HepG2 (cell line): ENCODE data around the gene MRPL2. TPM values are rescaled to one million over a fixed set of nuclear protein-coding genes. Genes with fewer than 3 reads are reported as not detected.

Source experiments
- ATF4 ChIP-seq, 2 experiments: fragments of 450-650 bp in 1 of 2; sonication (generic) in 1 of 2; formaldehyde crosslinking; IDR thresholded peaks; 2 replicates each; pipeline versions ENCODE4 v1.5.0 to v1.8.0; 2020 to 2022; ENCODE audit warnings: mild to moderate bottlenecking in 1 of 2, missing genetic modification reagents in 1 of 2
- BCLAF1 ChIP-seq: fragments of 450-650 bp; IDR thresholded peaks from 2 replicates; pipeline ENCODE4 v1.6.1; 2017; ENCODE audit warnings: mild to moderate bottlenecking
- CC2D1A ChIP-seq: sonication (generic); formaldehyde crosslinking; IDR thresholded peaks from 2 replicates; pipeline ENCODE4 v1.8.1; 2023; ENCODE audit warnings: mild to moderate bottlenecking, missing genetic modification reagents
- CENPBD1 ChIP-seq: sonication (generic); formaldehyde crosslinking; IDR thresholded peaks from 2 replicates; pipeline ENCODE4 v1.8.0; 2022; ENCODE audit warnings: missing genetic modification reagents, low read depth, mild to moderate bottlenecking, borderline replicate concordance
- DMAP1 ChIP-seq: IDR thresholded peaks from 2 replicates; pipeline ENCODE4 v1.6.1; 2016
- DPF2 ChIP-seq: sonication (generic); formaldehyde crosslinking; IDR thresholded peaks from 2 replicates; pipeline ENCODE4 v1.4.0; 2020; ENCODE audit warnings: mild to moderate bottlenecking, low read depth, missing genetic modification reagents, borderline replicate concordance
- ELK4 ChIP-seq: sonication (generic); formaldehyde crosslinking; IDR thresholded peaks from 2 replicates; pipeline ENCODE4 v1.9.0; 2021; ENCODE audit warnings: missing genetic modification reagents, borderline replicate concordance
- KLF13 ChIP-seq: sonication (generic); formaldehyde crosslinking; IDR thresholded peaks from 2 replicates; pipeline ENCODE4 v1.4.0; 2020; ENCODE audit warnings: mild to moderate bottlenecking, missing genetic modification reagents
- KMT2A ChIP-seq: sonication (generic); formaldehyde crosslinking; IDR thresholded peaks from 2 replicates; pipeline ENCODE4 v1.4.0; 2020; ENCODE audit warnings: missing genetic modification reagents
- MEIS1 ChIP-seq: sonication (generic); formaldehyde crosslinking; IDR thresholded peaks from 2 replicates; pipeline ENCODE4 v1.9.0; 2021; ENCODE audit warnings: mild to moderate bottlenecking, missing genetic modification reagents, moderate library complexity, borderline replicate concordance
- PAWR ChIP-seq: sonication (generic); formaldehyde crosslinking; IDR thresholded peaks from 2 replicates; pipeline ENCODE4 v1.4.0; 2020; ENCODE audit warnings: missing genetic modification reagents, mild to moderate bottlenecking, borderline replicate concordance
- PCBP1 ChIP-seq: fragments of 200-400 bp; formaldehyde crosslinking; IDR thresholded peaks from 2 replicates; pipeline ENCODE4 v1.6.1; 2017; ENCODE audit warnings: mild to moderate bottlenecking, low read depth, low read length, borderline replicate concordance
- RBM39 ChIP-seq: fragments of 200-400 bp; formaldehyde crosslinking; IDR thresholded peaks from one replicate; pipeline ENCODE4 v1.6.1; 2018; ENCODE audit warnings: antibody characterized with exemption, mild to moderate bottlenecking, low read depth, low read length; ENCODE audit not compliant: poor library complexity, severe bottlenecking
- SETDB1 ChIP-seq: sonication (generic); formaldehyde crosslinking; IDR thresholded peaks from 2 replicates; pipeline ENCODE4 v1.5.1; 2020; ENCODE audit warnings: missing genetic modification reagents, mild to moderate bottlenecking, borderline replicate concordance
- TARDBP ChIP-seq: sonication (generic); formaldehyde crosslinking; IDR thresholded peaks from 2 replicates; pipeline ENCODE4 v1.8.0; 2022; ENCODE audit warnings: mild to moderate bottlenecking, missing genetic modification reagents
- TCF7 ChIP-seq: sonication (generic); IDR thresholded peaks from 2 replicates; pipeline ENCODE4 v1.6.1; 2016; ENCODE audit warnings: antibody characterized with exemption, low read depth
- ZBTB14 ChIP-seq: sonication (generic); formaldehyde crosslinking; IDR thresholded peaks from 2 replicates; pipeline ENCODE4 v1.4.0; 2020; ENCODE audit warnings: missing genetic modification reagents
- ZFP90 ChIP-seq: sonication (generic); formaldehyde crosslinking; IDR thresholded peaks from 2 replicates; pipeline ENCODE4 v1.8.0; 2022; ENCODE audit warnings: missing genetic modification reagents, mild to moderate bottlenecking, inconsistent platforms, borderline replicate concordance
- ZNF503 ChIP-seq: sonication (generic); formaldehyde crosslinking; IDR thresholded peaks from 2 replicates; pipeline ENCODE4 v1.4.0; 2020; ENCODE audit warnings: missing genetic modification reagents
- ZNF605 ChIP-seq: sonication (generic); formaldehyde crosslinking; IDR thresholded peaks from 2 replicates; pipeline ENCODE4 v1.8.0; 2022; ENCODE audit warnings: mild to moderate bottlenecking, missing genetic modification reagents
- ZNF788 ChIP-seq: sonication (generic); formaldehyde crosslinking; IDR thresholded peaks from 2 replicates; pipeline ENCODE4 v1.5.0; 2020; ENCODE audit warnings: mild to moderate bottlenecking, missing genetic modification reagents, borderline replicate concordance
- polyA plus RNA-seq, 8 experiments: library from polyadenylated mRNA; depleted of rRNA in 3 of 8; stranded (reverse) in 7 of 8; unstranded in 1 of 8; fragments of >200 nt; fragmentation: Illumina TruSeq in 4 of 8; extraction: Trizol in 4 of 8; gene quantifications; 2 replicates each; pipeline versions ENCODE4 v1.2.1 to v1.2.3, GENCODE V29; 2011 to 2016; ENCODE audit warnings: low read depth in 4 of 8, missing spikeins in 1 of 8, mixed read lengths in 1 of 8; ENCODE audit not compliant: insufficient read depth in 1 of 8
- total RNA-seq, 5 experiments: library from RNA; depleted of rRNA; stranded (reverse); fragments of >200 nt; fragmentation: Illumina TruSeq; extraction: Trizol; gene quantifications; 2 replicates each; pipeline ENCODE4 v1.2.3, GENCODE V29; 2016; ENCODE audit warnings: low read depth in 1 of 5

The MRPL2 gene
- total and polyA plus RNA-seq, 2 of the 13 experiments (the other 11 are each of a cell fraction or from before 2014, with no cell fraction given) = 56.8 to 65.6 TPM

GRCh38 chr6:43053545-43054205 lies 5.6 kb downstream of the MRPL2 start, which contains the start of gene CUL7 (continued):
- no peak for TF ChIP-seq BCLAF1
- no peak; the same call in 1 of the 2 replicates for TF ChIP-seq ZNF503 (CRISPR knock-in tag)
- TF ChIP-seq TCF7 = no peak
- TF ChIP-seq KMT2A = peak; percentile 93
- no peak for TF ChIP-seq PCBP1
- TF ChIP-seq CC2D1A (CRISPR knock-in tag) = no peak
- TF ChIP-seq TARDBP (CRISPR knock-in tag) = peak; percentile 95
- TF ChIP-seq ZBTB14 (CRISPR knock-in tag) = no peak
- TF ChIP-seq KLF13 (CRISPR knock-in tag) = 0 out of 2 replicates have a peak, but pooled peaks have one; percentile 39
- TF ChIP-seq RBM39 = peak; percentile 97
- no peak; the same call in 1 of the 2 replicates for TF ChIP-seq ZFP90 (CRISPR knock-in tag)
- TF ChIP-seq DPF2 (CRISPR knock-in tag) = peak; percentile 52; the same call in 1 of the 2 replicates
- no peak for TF ChIP-seq ATF4 (CRISPR knock-in tag; IDR thresholded peaks at IDR 0.05)
- TF ChIP-seq ZNF788 (CRISPR knock-in tag) = peak; percentile 99
- peak; percentile 92 for TF ChIP-seq ZNF605
- no peak for TF ChIP-seq SETDB1 (CRISPR knock-in tag)
- no peak for TF ChIP-seq PAWR (CRISPR knock-in tag)
- no peak for TF ChIP-seq ELK4 (CRISPR knock-in tag)
- TF ChIP-seq CENPBD1 (CRISPR knock-in tag) = no peak
- peak; percentile 67; the same call in 1 of the 2 replicates for TF ChIP-seq MEIS1 (CRISPR knock-in tag)
- peak; percentile 99 for TF ChIP-seq DMAP1 (CRISPR knock-in tag)
